ENCODE results near the gene SNAI3.

SNAI3 gene

DNA sequence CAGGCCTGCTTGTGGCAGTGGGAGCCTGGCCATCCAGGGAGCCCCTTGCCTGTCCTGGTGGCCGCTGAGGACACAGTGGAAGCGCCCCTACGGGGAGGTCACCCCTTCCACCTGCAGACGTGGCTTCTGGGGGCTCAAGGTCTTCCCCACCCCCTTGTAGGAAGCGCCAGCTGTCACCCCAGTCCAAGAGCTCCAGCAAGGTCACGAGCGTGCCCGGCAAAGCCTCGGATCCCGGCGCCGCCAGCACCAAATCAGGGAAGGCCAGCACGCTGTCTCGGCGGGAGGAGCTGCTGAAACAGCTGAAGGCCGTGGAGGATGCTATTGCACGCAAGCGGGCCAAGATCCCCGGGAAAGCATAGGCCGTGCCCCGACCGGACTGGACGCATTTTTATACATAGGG lies 55.4 kb downstream of the SNAI3 start:
- H3K4me3 ChIP-seq, result no peak overlapping the region
- no peak for TF ChIP-seq CTCF (IDR thresholded peaks at IDR 0.05)
- DNase-seq (ENCODE audit: low spot score), result no peak
- H3K27ac ChIP-seq, result no peak overlapping the region

- no peak for TF ChIP-seq CTCF (IDR thresholded peaks at IDR 0.05)
- DNase-seq (ENCODE audit: low spot score), result no peak
Measured at GRCh38 chr16:88630433-88630832, 55.9 kb downstream of the SNAI3 start.

GRCh38 chr16:88629835-88630234 lies 56.5 kb downstream of the SNAI3 start:
- no peak for TF ChIP-seq CTCF (IDR thresholded peaks at IDR 0.05)

More at GRCh38 chr16:88630433-88630832, 55.9 kb downstream of the SNAI3 start:
- no peak overlapping the region for H3K27ac ChIP-seq
- H3K4me3 ChIP-seq, result no peak overlapping the region

GRCh38 chr16:88628512-88628974 lies 57.8 kb downstream of the SNAI3 start:
- TF ChIP-seq CTCF (IDR thresholded peaks at IDR 0.05), result no peak
- no peak overlapping the region for H3K27ac ChIP-seq
- DNase-seq (ENCODE audit: low spot score), result no peak

More at GRCh38 chr16:88629835-88630234, 56.5 kb downstream of the SNAI3 start:
- no peak overlapping the region for H3K27ac ChIP-seq
- DNase-seq (ENCODE audit: low spot score), result no peak
- no peak overlapping the region for H3K4me3 ChIP-seq

More at GRCh38 chr16:88628512-88628974, 57.8 kb downstream of the SNAI3 start:
- no peak overlapping the region for H3K4me3 ChIP-seq

Measured in coronary artery (tissue), 2 donors.